Testis (tissue), 3 donors: ENCODE results near the gene TBX5. TPM values are rescaled to one million over a fixed set of nuclear protein-coding genes. Genes with fewer than 3 reads are reported as not detected.

Experiments used
- DNase-seq: peaks from one replicate; pipeline ENCODE4 v3.0.0-alpha.2; 2019
- H3K27ac ChIP-seq, 2 donors: fragments of 200-600 bp; sonication (generic); one replicate each; pipeline ENCODE4 v1.5.1; 2019
- H3K27me3 ChIP-seq: fragments of 200-600 bp; sonication (generic); one replicate; pipeline ENCODE4 v1.5.1; 2019
- H3K36me3 ChIP-seq: fragments of 200-600 bp; sonication (generic); one replicate; pipeline ENCODE4 v1.5.1; 2017; ENCODE audit warnings: low read depth; ENCODE audit errors: missing control alignments
- H3K4me1 ChIP-seq: fragments of 200-600 bp; sonication (generic); one replicate; pipeline ENCODE4 v1.5.1; 2019
- H3K4me3 ChIP-seq, 2 donors: fragments of 200-600 bp; sonication (generic); one replicate each; pipeline ENCODE4 v1.5.1; 2017 to 2019
- H3K9me3 ChIP-seq: fragments of 200-600 bp; sonication (generic); one replicate; pipeline ENCODE4 v1.5.1; 2017
- POLR2A ChIP-seq: fragments of 450-650 bp; IDR thresholded peaks from one replicate; pipeline ENCODE4 v1.6.1; 2017; ENCODE audit warnings: antibody characterized with exemption, mild to moderate bottlenecking, moderate library complexity
- WGBS, 2 donors: methylation state at CpG; one replicate each; pipeline ENCODE4 v1.1.5; 2018; 5-methylcytosine and 5-hydroxymethylcytosine counted together
- intact Hi-C: fragments of 100-400 bp; cut with DNase I; formaldehyde crosslinking; loops from one replicate; pipeline ENCODE4 v1.15.1; 2023; ENCODE audit warnings: low total_unique reads
- polyA plus RNA-seq: library from polyadenylated mRNA; stranded (reverse); fragments of 350-450 nt; fragmentation: Illumina TruSeq; extraction: RNeasy Lipid Tissue Mini Kit (QIAGEN cat#74804); gene quantifications from one replicate; pipeline ENCODE4 v1.2.3, GENCODE V29; 2014; ENCODE audit warnings: low read depth, low replicate concordance; ENCODE audit not compliant: insufficient read depth
- total RNA-seq, 2 donors: library from RNA; depleted of rRNA; stranded (reverse); fragments of >200 nt; gene quantifications; one replicate each; pipeline ENCODE4 v1.2.3, GENCODE V29; 2016
- TF ChIP-seq, protein P1 (sequence below), 3 experiments: fragments of 450-650 bp in 2 of 3; fragments of 200-600 bp in 1 of 3; sonication (generic) in 1 of 3; IDR thresholded peaks; one replicate each; pipeline ENCODE4 v1.5.1; 2016 to 2019; ENCODE audit warnings: antibody characterized with exemption in 3 of 3, mild to moderate bottlenecking in 2 of 3, moderate library complexity in 1 of 3

Gene TBX5
- total and polyA plus RNA-seq, 3 donors from 2014 or later = 0.12 to 0.62 TPM; not detected in 1

GRCh38 chr12:114381177-114381576, 24.8 kb downstream of the TBX5 start:
- intact Hi-C loops = no loop called here
- WGBS, 2 donors = 49 to 58% methylated on average over 2 of the region's 2 CpGs
- H3K36me3 ChIP-seq = no peaks in the 10 kb centered on the region

GRCh38 chr12:114371733-114372132, 34.2 kb downstream of the TBX5 start:
- no peak for DNase-seq
- WGBS, 2 donors = 59 to 62% methylated on average over 7 of the region's 7 CpGs
- no peaks in the 10 kb centered on the region for H3K4me1 ChIP-seq
- H3K27ac ChIP-seq = no peak overlapping the region
- TF ChIP-seq, protein P1, sequence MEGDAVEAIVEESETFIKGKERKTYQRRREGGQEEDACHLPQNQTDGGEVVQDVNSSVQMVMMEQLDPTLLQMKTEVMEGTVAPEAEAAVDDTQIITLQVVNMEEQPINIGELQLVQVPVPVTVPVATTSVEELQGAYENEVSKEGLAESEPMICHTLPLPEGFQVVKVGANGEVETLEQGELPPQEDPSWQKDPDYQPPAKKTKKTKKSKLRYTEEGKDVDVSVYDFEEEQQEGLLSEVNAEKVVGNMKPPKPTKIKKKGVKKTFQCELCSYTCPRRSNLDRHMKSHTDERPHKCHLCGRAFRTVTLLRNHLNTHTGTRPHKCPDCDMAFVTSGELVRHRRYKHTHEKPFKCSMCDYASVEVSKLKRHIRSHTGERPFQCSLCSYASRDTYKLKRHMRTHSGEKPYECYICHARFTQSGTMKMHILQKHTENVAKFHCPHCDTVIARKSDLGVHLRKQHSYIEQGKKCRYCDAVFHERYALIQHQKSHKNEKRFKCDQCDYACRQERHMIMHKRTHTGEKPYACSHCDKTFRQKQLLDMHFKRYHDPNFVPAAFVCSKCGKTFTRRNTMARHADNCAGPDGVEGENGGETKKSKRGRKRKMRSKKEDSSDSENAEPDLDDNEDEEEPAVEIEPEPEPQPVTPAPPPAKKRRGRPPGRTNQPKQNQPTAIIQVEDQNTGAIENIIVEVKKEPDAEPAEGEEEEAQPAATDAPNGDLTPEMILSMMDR (IDR thresholded peaks at IDR 0.05) = no peak
- TF ChIP-seq POLR2A = no peak
- H3K27me3 ChIP-seq = no peaks in the 10 kb centered on the region
- H3K9me3 ChIP-seq = no peaks in the 10 kb centered on the region
- intact Hi-C loops = no loop called here
- no peaks in the 10 kb centered on the region for H3K36me3 ChIP-seq
- H3K4me3 ChIP-seq = no peak overlapping the region

More at GRCh38 chr12:114381177-114381576, 24.8 kb downstream of the TBX5 start:
- TF ChIP-seq, protein P1 (IDR thresholded peaks at IDR 0.05) = no peak
- TF ChIP-seq POLR2A = no peak
- Histone ChIP-seq H3K9me3 (no peaks in the 10 kb centered on the region), H3K4me1 (no peaks in the 10 kb centered on the region), H3K4me3 (no peak overlapping the region), H3K27me3 (no peaks in the 10 kb centered on the region), H3K27ac (no peak overlapping the region)
- no peak for DNase-seq

DNA sequence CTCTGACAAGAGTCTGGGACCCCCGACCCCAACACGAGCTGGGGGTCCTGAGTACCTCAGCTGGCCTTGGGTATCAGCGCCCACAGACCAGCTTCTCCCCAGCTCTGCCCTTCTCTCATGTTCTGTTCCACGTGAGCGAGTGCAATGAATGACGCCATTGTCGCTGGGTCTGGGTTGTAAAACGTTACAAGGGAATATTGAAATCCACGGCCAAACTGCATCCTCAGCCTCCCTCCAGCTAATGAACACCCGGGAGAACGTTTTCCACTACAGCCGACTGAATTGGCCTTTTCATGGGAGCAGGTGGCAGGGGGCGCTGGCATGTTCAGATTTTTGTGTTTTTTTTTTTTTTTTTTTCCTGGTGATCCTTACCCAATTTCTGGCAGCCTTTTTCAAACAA, 34.7 kb downstream of the TBX5 start:
- intact Hi-C loops = no loop called here
- no peaks in the 10 kb centered on the region for H3K9me3 ChIP-seq
- H3K4me3 ChIP-seq = no peak overlapping the region
- H3K36me3 ChIP-seq = no peaks in the 10 kb centered on the region
- H3K27me3 ChIP-seq = no peaks in the 10 kb centered on the region
- no peak overlapping the region for H3K27ac ChIP-seq
- no peak for TF ChIP-seq POLR2A
- TF ChIP-seq, protein P1 (IDR thresholded peaks at IDR 0.05) = no peak
- no peak for DNase-seq
- 62 to 67% methylated on average over 13 of the region's 13 CpGs for WGBS, 2 donors
- no peaks in the 10 kb centered on the region for H3K4me1 ChIP-seq

DNA sequence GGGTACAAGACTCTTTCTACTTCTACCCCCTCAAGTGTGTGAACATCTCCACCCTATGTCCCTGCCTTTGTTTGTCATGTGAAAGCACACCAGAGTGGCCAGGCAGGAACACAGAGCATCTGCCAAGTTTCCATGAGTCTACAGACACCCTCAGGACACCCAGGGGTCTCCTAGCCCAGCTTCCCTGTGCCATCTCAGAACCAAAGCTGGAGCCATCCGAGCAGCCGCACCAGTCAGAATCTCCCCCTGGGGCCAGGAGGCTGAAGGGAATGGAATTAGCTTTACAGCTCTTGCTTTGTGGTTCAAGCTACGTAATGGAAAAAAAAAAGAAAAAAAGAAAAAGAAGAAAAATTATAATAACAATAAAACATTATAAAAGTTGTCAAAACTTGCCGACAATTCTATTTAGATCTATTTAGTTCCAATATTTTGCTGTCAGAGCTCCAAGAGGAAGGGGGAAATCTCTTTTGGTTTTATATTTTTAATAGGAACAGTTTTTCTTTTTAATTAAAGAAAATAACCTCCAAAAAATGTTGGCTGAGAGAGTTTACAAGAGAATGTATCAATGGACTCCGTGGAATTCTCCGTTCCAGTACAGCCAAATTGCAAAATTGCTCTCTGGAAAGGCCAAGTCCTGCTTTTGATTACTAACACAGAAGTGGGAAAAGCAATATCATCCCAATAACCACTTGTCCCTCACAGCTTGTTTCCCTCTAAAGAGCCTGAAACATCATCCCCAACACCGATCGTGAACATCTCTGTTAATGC, 37.1 kb downstream of the TBX5 start:
- 76 to 82% methylated on average over 8 of the region's 8 CpGs for WGBS, 2 donors
- Histone ChIP-seq H3K27ac (no peak overlapping the region), H3K9me3 (no peaks in the 10 kb centered on the region), H3K27me3 (no peaks in the 10 kb centered on the region), H3K4me3 (no peak overlapping the region), H3K36me3 (no peaks in the 10 kb centered on the region), H3K4me1 (no peaks in the 10 kb centered on the region)
- intact Hi-C loops = no loop called here
- no peak for TF ChIP-seq POLR2A
- TF ChIP-seq, protein P1 (IDR thresholded peaks at IDR 0.05) = no peak
- no peak for DNase-seq

DNA sequence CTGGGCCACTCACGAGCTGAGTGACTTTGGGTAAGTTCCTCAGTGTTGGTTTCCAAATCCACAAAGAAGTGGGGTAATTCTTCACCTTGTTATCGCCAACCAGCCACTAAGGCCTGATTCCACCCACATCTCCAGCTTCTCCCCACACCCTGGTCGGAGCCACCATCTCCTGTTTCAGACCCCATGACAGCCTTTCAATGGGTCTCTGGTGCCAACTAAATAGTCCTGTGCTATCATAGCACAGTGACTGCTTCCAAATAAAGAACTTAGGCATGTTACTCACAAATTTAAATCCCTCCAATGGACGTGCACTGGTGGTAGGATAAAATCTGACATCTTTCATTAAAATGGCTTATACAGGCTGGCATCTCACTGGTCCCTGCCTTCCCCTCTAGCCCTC, 44.0 kb downstream of the TBX5 start:
- DNase-seq = no peak
- Histone ChIP-seq H3K27me3 (no peaks in the 10 kb centered on the region), H3K4me1 (no peaks in the 10 kb centered on the region), H3K4me3 (no peak overlapping the region), H3K27ac (no peak overlapping the region), H3K36me3 (no peaks in the 10 kb centered on the region), H3K9me3 (no peaks in the 10 kb centered on the region)
- intact Hi-C loops = no loop called here
- TF ChIP-seq, protein P1 (IDR thresholded peaks at IDR 0.05) = no peak
- TF ChIP-seq POLR2A = no peak
- WGBS, 2 donors = 71 to 79% methylated on average over 4 of the region's 4 CpGs
